ENCODE data around the gene CTXND1.

The CTXND1 gene

GRCh38 chr15:80251428-80252120, 439 bp downstream of the CTXND1 start:
- no peak for DNase-seq

- DNase-seq: no peak
Observed at GRCh38 chr15:80250614-80251427, 1.2 kb downstream of the CTXND1 start.

DNA sequence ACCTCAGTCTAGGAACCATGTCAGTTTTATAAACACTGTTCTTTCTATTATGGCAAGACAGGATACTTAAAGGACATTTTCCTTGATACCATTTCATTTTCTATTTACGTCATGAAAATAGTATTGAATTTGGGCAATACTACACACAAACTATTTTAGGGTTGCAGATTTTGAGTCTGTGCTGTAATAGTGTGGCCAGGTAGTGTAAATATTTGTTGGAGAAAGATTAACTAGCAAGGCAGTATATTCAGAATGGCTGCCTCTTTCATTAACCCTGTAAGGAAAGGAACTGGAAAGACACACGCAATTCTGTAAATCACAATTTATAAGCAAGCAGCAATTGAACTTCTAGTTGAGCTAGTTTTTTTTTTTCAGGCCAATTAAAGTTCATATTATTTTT, 2.0 kb downstream of the CTXND1 start:
- DNase-seq: no peak

GRCh38 chr15:80247320-80247719, 4.7 kb downstream of the CTXND1 start:
- no peak for DNase-seq

DNA sequence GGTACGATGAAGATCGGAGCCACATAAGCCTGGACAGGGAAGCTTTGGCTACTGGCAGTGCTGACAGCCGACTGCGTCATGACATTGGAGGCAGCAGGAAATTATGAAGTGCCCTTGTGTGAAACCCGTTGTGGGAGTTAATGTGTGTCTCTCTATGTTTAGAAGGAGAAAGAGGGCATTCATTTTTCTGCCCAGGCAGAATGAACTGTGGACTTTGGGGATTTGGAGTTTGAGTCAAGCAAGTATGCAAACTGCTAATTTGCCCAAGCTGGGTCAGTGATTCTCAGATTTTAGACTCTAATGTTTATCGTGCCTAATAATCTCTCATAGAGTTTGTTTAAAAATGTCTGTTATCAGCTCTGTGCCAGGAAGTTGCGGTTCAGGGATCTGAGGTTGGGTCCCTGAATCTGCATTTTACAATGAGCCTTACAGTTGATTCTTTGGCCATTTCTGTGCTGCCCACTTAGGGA, 5.6 kb downstream of the CTXND1 start:
- no peak for DNase-seq

- DNase-seq: no peak
Observed at GRCh38 chr15:80242802-80243201, 9.2 kb downstream of the CTXND1 start.

- no peak for DNase-seq
Observed at GRCh38 chr15:80242132-80242769, 9.8 kb downstream of the CTXND1 start.

DNA sequence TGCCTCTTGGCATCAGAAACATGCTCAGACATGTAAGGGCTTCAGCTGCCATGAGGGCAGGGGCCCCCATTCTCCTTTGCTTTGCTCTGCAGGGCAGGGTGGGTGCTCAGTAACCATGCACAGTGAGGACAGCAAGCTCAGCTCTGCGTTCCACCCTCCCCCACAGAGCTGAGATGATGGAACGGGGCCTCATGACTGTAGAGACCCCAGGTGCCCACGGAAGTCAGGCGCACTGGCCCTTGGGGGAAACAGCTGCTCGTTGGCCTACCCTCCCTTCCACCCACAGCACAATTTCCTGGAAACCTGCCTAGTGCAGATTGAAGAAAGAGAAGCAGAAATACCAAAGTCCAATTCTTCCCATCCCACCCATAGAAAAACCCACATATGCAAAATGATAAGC, 10.5 kb downstream of the CTXND1 start:
- DNase-seq: no peak

GRCh38 chr15:80240276-80240675, 11.7 kb downstream of the CTXND1 start:
- DNase-seq: no peak

- DNase-seq: no peak
Observed at GRCh38 chr15:80234883-80235282, 17.1 kb downstream of the CTXND1 start.

GRCh38 chr15:80233581-80233980, 18.4 kb downstream of the CTXND1 start:
- DNase-seq: no peak

- no peak for DNase-seq
Observed at GRCh38 chr15:80231371-80231770, 20.6 kb downstream of the CTXND1 start.

- no peak for DNase-seq
Observed at GRCh38 chr15:80228959-80229610, 22.9 kb downstream of the CTXND1 start.

DNA sequence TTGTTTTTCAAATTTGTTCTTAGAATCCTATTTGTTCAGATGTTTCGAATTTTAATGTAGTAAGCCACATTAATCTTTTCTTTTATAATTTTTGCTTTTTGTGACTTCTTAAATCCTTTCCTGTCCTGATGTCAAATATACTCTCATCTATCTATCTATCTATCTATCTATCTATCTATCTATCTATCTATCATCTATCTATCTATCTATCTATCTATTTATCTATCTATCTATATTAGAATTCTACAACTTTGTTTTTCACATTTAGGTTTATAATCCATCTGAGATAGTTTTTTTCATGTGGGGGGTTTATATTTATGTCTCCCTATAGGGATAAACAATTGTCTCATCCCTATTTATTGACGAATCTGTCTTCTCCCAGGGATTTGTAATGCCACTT, 32.1 kb downstream of the CTXND1 start:
- no peak for DNase-seq

GRCh38 chr15:80217327-80217900, 34.6 kb downstream of the CTXND1 start:
- no peak for DNase-seq

GRCh38 chr15:80216911-80217310, 35.1 kb downstream of the CTXND1 start:
- no peak for DNase-seq

- no peak for DNase-seq
Observed at GRCh38 chr15:80216141-80216540, 35.9 kb downstream of the CTXND1 start.

GRCh38 chr15:80214910-80215309, 37.1 kb downstream of the CTXND1 start:
- DNase-seq: no peak

DNA sequence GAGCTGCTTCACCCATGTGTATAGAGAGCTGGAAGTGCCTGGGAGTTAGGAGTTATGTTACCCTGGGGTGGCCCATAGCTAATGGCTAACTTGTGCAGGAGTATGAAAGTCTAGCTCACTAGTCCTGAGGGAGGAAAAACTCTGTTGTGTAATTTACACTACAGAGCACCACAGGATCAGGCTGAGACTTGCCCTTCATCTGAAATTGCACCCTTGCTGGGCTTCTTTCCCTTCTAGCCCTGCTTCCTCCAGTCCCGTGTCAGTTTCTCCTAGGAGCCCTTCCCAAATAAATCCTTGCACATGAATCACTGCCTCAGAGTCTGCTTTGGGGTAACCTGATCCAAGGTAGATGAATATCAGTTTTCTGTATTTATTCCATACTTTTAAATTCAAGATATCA, 40.0 kb downstream of the CTXND1 start:
- DNase-seq: no peak

GRCh38 chr15:80210611-80211573, 41.1 kb downstream of the CTXND1 start:
- no peak for DNase-seq

Measured in CD4-positive, alpha-beta T cell treated with Interferon gamma for 1 hour (primary cell).